Measurements from ENCODE around the gene CD44. TPM values are rescaled to one million over a fixed set of nuclear protein-coding genes. Genes with fewer than 3 reads are reported as not detected.

CD44 gene
- total RNA-seq, 3 donors from 2014 or later, result 105 to 154 (median 136) TPM

DNA sequence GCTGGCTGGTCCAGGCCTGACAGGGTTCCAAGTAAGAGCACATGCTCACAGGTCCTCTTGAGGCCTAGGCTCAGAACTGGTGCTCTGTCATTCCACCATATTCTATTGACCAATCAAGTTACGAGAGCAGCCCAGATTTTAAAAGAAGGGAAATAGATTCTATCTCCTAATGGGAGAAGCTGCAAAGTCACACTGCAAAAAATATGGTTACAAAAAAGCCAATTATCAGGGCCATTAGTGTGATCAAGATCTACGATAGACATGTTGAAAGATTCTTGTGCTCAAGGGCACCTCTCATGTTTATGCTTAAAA is 96.1 kb downstream of the CD44 start:
- Histone ChIP-seq H3K4me3 (no peak overlapping the region), H3K4me1 (ENCODE audit: low read depth) (no peaks in the 10 kb centered on the region), H3K36me3 (ENCODE audit: low read depth) (no peaks in the 10 kb centered on the region), H3K9me3 (no peaks in the 10 kb centered on the region)
- DNase-seq, result no peak
- intact Hi-C loops (cut with DNase I, micrococcal nuclease), result no loop called here
- ATAC-seq, result no peak
- TF ChIP-seq, protein P1, sequence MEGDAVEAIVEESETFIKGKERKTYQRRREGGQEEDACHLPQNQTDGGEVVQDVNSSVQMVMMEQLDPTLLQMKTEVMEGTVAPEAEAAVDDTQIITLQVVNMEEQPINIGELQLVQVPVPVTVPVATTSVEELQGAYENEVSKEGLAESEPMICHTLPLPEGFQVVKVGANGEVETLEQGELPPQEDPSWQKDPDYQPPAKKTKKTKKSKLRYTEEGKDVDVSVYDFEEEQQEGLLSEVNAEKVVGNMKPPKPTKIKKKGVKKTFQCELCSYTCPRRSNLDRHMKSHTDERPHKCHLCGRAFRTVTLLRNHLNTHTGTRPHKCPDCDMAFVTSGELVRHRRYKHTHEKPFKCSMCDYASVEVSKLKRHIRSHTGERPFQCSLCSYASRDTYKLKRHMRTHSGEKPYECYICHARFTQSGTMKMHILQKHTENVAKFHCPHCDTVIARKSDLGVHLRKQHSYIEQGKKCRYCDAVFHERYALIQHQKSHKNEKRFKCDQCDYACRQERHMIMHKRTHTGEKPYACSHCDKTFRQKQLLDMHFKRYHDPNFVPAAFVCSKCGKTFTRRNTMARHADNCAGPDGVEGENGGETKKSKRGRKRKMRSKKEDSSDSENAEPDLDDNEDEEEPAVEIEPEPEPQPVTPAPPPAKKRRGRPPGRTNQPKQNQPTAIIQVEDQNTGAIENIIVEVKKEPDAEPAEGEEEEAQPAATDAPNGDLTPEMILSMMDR (IDR thresholded peaks at IDR 0.05), result no peak

DNA sequence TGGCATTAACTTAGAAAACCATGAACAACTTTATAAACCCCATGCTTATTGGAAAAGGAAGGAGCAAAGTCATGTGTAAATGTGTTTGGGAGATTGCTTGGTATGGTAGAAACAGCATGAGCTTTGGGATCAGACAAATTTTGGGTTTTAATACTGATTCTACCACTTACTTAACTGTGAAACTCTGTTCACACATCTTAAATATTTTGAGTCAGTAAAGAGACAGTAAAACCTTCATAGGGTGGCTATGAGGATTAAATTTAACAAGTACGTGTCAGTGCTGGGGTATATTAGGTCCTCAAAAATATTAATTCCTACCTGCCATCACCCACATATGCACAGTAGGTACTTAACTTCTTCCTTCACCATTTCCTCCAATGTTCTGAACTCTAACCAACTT is 96.5 kb downstream of the CD44 start:
- intact Hi-C loops (cut with DNase I, micrococcal nuclease), result no loop called here
- Histone ChIP-seq H3K4me1 (ENCODE audit: low read depth) (no peaks in the 10 kb centered on the region), H3K4me3 (no peak overlapping the region), H3K36me3 (ENCODE audit: low read depth) (no peaks in the 10 kb centered on the region), H3K9me3 (no peaks in the 10 kb centered on the region)
- ATAC-seq (no peak), DNase-seq (no peak)
- TF ChIP-seq, protein P1 (IDR thresholded peaks at IDR 0.05), result no peak

DNA sequence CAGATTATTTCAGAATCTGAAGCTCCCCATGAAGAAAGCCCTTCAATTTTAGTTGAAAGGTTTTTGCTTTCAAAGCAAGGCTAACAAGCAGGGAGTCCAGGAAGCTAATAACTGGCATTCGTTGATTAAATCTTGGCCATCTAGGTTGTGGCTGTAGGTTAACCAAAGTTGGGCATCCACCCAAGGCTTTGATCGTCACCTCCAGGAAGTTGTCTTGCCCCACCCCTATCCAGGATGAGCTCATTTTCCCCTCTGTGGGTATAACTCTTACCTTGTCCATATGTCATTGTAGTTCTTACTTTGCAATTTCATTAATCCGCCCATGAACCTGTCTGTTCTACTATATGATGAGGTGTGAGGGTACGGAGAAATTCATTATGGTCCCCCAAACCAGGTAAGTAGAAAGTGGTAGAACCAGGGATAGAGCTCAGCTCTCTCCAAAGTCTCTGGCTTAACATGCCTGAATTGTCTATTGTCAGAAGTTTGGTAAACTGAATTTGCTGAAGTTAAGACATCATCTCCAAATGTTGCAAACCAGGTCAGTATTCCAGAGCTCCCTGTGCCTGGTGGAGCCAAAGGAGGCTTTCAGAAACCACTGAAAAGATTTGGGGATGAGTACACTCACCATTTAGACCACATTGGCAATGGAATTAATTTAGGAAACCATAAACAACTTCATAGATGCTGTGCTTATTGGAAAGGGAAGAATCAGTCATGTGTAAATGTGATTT is 97.1 kb downstream of the CD44 start:
- intact Hi-C loops (cut with DNase I, micrococcal nuclease), result no loop called here
- no peaks in the 10 kb centered on the region for H3K4me1 ChIP-seq (ENCODE audit: low read depth)
- peak; percentile 51 to 85 (median 54) for DNase-seq

DNA sequence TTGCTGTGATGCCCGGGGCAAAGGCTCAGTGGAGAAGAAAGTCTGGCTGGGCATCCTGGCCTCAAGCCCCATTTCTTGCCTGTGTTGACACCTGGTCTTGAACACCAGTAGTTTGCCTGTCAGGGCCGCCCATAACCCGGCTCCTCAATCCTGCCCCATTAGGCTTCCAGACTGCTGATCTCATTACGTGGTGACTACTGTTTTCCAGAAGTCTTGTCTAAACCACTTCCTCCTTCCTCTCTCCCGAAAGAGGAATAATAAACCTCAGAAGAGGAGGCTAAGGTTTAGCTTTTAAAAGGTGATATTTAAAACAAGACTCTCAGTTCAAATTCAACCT is 97.7 kb downstream of the CD44 start:
- H3K9me3 ChIP-seq, result no peaks in the 10 kb centered on the region
- no peak overlapping the region for H3K4me3 ChIP-seq
- intact Hi-C loops (cut with DNase I, micrococcal nuclease), result no loop called here
- DNase-seq (peak in 1 of 3 donors; percentile 53), ATAC-seq (peak; percentile 54)
- no peaks in the 10 kb centered on the region for H3K36me3 ChIP-seq (ENCODE audit: low read depth)
- H3K4me1 ChIP-seq (ENCODE audit: low read depth), result no peaks in the 10 kb centered on the region
- TF ChIP-seq, protein P1 (IDR thresholded peaks at IDR 0.05), result no peak

More for the DNA sequence above, 97.1 kb downstream of the CD44 start:
- Histone ChIP-seq H3K36me3 (ENCODE audit: low read depth) (no peaks in the 10 kb centered on the region), H3K4me3 (no peak overlapping the region), H3K9me3 (no peaks in the 10 kb centered on the region)
- ATAC-seq, result peak; percentile 92
- TF ChIP-seq, protein P1 (IDR thresholded peaks at IDR 0.05), result no peak

DNA sequence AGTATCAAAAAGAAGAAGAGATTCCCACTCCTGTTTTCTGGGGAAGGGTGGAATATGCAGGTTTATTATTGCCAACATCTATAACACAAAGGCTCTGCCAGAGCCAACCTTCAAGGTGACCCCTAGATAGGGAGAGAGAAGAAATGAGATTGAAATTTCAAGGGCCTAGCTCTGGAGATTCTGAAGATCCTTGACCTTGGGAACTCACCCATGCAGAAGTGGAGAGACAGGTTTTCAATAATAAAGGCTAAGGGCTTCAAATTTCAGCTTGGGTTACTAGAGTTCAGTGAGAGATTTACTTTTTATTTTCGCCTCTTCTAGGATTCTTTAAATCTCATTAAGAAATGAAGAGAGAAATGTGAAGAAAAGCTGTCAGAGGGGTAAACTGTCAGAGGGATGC is 98.4 kb downstream of the CD44 start:
- TF ChIP-seq, protein P1 (IDR thresholded peaks at IDR 0.05), result no peak
- ATAC-seq, result no peak
- intact Hi-C loops (cut with DNase I, micrococcal nuclease), result no loop called here

More for the DNA sequence above, 98.4 kb downstream of the CD44 start:
- Histone ChIP-seq H3K36me3 (ENCODE audit: low read depth) (no peaks in the 10 kb centered on the region), H3K4me1 (ENCODE audit: low read depth) (no peaks in the 10 kb centered on the region), H3K9me3 (no peaks in the 10 kb centered on the region), H3K4me3 (no peak overlapping the region)
- no peak for DNase-seq

Data from mucosa of descending colon (tissue), 3 donors.